ENCODE data around the gene DNLZ.

DNA sequence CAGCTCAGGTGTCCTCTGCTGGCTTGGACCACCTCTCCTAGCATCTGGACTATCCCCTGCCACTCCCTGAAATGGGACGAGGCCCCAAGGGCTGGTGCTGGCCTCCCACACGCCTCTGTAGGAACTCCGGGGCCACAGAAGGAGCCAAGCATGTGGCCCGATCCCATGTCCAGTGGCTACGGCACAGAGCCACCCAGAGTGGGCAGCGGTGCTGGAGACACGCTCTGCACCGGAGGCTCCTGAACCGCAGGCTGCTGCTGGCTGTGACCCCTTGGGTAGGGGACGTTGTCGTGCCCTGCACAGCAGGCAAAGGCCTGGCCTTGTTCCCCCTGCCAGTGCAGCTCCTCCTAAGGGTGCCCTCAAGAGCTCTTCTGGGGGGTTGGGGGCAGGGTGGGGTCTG, 16.3 kb upstream of the DNLZ start:
- TF ChIP-seq, protein P1, sequence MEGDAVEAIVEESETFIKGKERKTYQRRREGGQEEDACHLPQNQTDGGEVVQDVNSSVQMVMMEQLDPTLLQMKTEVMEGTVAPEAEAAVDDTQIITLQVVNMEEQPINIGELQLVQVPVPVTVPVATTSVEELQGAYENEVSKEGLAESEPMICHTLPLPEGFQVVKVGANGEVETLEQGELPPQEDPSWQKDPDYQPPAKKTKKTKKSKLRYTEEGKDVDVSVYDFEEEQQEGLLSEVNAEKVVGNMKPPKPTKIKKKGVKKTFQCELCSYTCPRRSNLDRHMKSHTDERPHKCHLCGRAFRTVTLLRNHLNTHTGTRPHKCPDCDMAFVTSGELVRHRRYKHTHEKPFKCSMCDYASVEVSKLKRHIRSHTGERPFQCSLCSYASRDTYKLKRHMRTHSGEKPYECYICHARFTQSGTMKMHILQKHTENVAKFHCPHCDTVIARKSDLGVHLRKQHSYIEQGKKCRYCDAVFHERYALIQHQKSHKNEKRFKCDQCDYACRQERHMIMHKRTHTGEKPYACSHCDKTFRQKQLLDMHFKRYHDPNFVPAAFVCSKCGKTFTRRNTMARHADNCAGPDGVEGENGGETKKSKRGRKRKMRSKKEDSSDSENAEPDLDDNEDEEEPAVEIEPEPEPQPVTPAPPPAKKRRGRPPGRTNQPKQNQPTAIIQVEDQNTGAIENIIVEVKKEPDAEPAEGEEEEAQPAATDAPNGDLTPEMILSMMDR (IDR thresholded peaks at IDR 0.05 in 8 of 11, conservative IDR thresholded peaks at IDR 0.05 in 3 of 11) = no peak
- TF ChIP-seq POLR2AphosphoS5 (IDR thresholded peaks at IDR 0.05) = no peak

All from spleen (tissue), 7 donors.